Common myeloid progenitor, CD34-positive (primary cell): ENCODE results near the gene ZNF775.

Experiments
- CTCF ChIA-PET: fragments of 350-600 bp; sonication (Branson Sonifier 250); formaldehyde crosslinking; loops from one replicate; lab custom pipeline; 2021; ENCODE audit warnings: antibody characterized with exemption; lab: Charles Lee
- POLR2A ChIA-PET: fragments of 350-600 bp; sonication (Branson Sonifier 250); formaldehyde crosslinking; loops from one replicate; lab custom pipeline; 2021; ENCODE audit warnings: antibody characterized with exemption; lab: Charles Lee
- DNase-seq, 3 donors: peaks; one replicate each; pipeline versions ENCODE4 v3.0.0 to v3.0.0-alpha.2; 2013
- H3K27ac ChIP-seq, 2 experiments: 1 replicate in 1 of 2; 2 replicates in 1 of 2; pipeline ENCODE4 v1.7.0; 2013; ENCODE audit warnings: inconsistent platforms in 2 of 2, low read length in 2 of 2, mild to moderate bottlenecking in 2 of 2, low read depth in 1 of 2, moderate library complexity in 1 of 2; ENCODE audit not compliant: severe bottlenecking in 2 of 2, insufficient read depth in 1 of 2, poor library complexity in 1 of 2
- H3K27me3 ChIP-seq, 5 experiments: replicated peaks in 2 of 5; 1 replicate in 3 of 5; 2 replicates in 2 of 5; pipeline versions ENCODE4 v1.6.1 to v1.7.0; 2013; ENCODE audit warnings: low read length in 4 of 5, mild to moderate bottlenecking in 2 of 5, moderate library complexity in 2 of 5, inconsistent platforms in 1 of 5; ENCODE audit not compliant: insufficient read depth in 5 of 5, control insufficient read depth in 4 of 5
- H3K36me3 ChIP-seq, 4 experiments: 1 replicate in 2 of 4; 2 replicates in 2 of 4; pipeline versions ENCODE4 v1.6.1 to v1.7.0; 2013; ENCODE audit warnings: low read length in 3 of 4, control low read depth in 1 of 4, mild to moderate bottlenecking in 1 of 4; ENCODE audit not compliant: control insufficient read depth in 4 of 4, insufficient read depth in 4 of 4
- H3K4me1 ChIP-seq, 4 experiments: 1 replicate in 3 of 4; 2 replicates in 1 of 4; pipeline versions ENCODE4 v1.6.1 to v1.7.1; 2013; ENCODE audit warnings: low read length in 3 of 4, mild to moderate bottlenecking in 3 of 4, control low read depth in 1 of 4, inconsistent platforms in 1 of 4, moderate library complexity in 1 of 4; ENCODE audit not compliant: control insufficient read depth in 4 of 4, insufficient read depth in 4 of 4; ENCODE audit errors: control extremely low read depth in 1 of 4
- H3K4me3 ChIP-seq, 7 experiments: 1 replicate in 4 of 7; 2 replicates in 3 of 7; pipeline versions ENCODE4 v1.5.1 to v1.7.0; 2013; ENCODE audit warnings: mild to moderate bottlenecking in 7 of 7, low read length in 6 of 7, moderate library complexity in 6 of 7, inconsistent platforms in 2 of 7, low read depth in 2 of 7, control low read depth in 1 of 7; ENCODE audit not compliant: insufficient read depth in 4 of 7, control insufficient read depth in 1 of 7; ENCODE audit errors: extremely low read depth in 1 of 7
- H3K9me3 ChIP-seq, 5 experiments: 1 replicate in 4 of 5; 2 replicates in 1 of 5; pipeline versions ENCODE4 v1.6.1 to v1.7.1; 2013; ENCODE audit warnings: low read length in 4 of 5, mild to moderate bottlenecking in 2 of 5, inconsistent platforms in 1 of 5, low read depth in 1 of 5, moderate library complexity in 1 of 5; ENCODE audit not compliant: control insufficient read depth in 4 of 5, insufficient read depth in 2 of 5; ENCODE audit errors: control extremely low read depth in 1 of 5
- WGBS: methylation state at CpG from one replicate; pipeline ENCODE4 v1.1.5; 2013; ENCODE audit not compliant: insufficient coverage; 5-methylcytosine and 5-hydroxymethylcytosine counted together

Gene ZNF775

GRCh38 chr7:150405584-150406311, 26.6 kb downstream of the ZNF775 start:
- Histone ChIP-seq H3K4me1 (peaks cover 0 to 33% (median 31%) of the 10 kb centered on the region in 4 experiments), H3K27ac (peak overlapping the region in 1 of 2 experiments; percentile 95), H3K36me3 (peaks cover 3 to 27% (median 14%) of the 10 kb centered on the region in 4 experiments), H3K9me3 (no peaks in the 10 kb centered on the region), H3K4me3 (peak overlapping the region; percentile 65 to 90 (median 79)), H3K27me3 (no peaks in the 10 kb centered on the region)
- POLR2A ChIA-PET: interaction anchor here (1.6 kb wide), 1 partner anchor 17 kb away, joined by 6 read pairs; no protein-coding TSS in a partner anchor
- 13% methylated on average over 31 of the region's 35 CpGs for WGBS
- no peak for DNase-seq
- CTCF ChIA-PET: interaction anchor here (0.7 to 4.0 kb wide), 13 partner anchors 13 to 333 kb away, joined by 3 to 29 read pairs (median 5); no protein-coding TSS in a partner anchor

- peak overlapping the region in 6 of 7 experiments; percentile 68 to 90 (median 80) for H3K4me3 ChIP-seq
- H3K27me3 ChIP-seq: no peaks in the 10 kb centered on the region
- peaks cover 3 to 32% (median 15%) of the 10 kb centered on the region in 4 experiments for H3K36me3 ChIP-seq
- peaks cover 0 to 33% (median 31%) of the 10 kb centered on the region in 4 experiments for H3K4me1 ChIP-seq
- DNase-seq: peak in 2 of 3 donors; percentile 13 to 20
- POLR2A ChIA-PET: no interaction called here
- H3K9me3 ChIP-seq: no peaks in the 10 kb centered on the region
- H3K27ac ChIP-seq: peak overlapping the region in 1 of 2 experiments; percentile 95
- 46% methylated on average over 2 of the region's 2 CpGs for WGBS
- CTCF ChIA-PET: interaction anchor here (1.0 to 4.0 kb wide), 11 partner anchors 12 to 333 kb away, joined by 3 to 29 read pairs (median 5); no protein-coding TSS in a partner anchor
Observed at GRCh38 chr7:150406312-150406566, 27.1 kb downstream of the ZNF775 start.

GRCh38 chr7:150406567-150407421, 27.7 kb downstream of the ZNF775 start:
- 73% methylated on average over 9 of the region's 10 CpGs for WGBS

GRCh38 chr7:150407588-150408392, 28.7 kb downstream of the ZNF775 start:
- no peak for DNase-seq
- peaks cover 3 to 38% (median 17%) of the 10 kb centered on the region in 4 experiments for H3K36me3 ChIP-seq
- 98% methylated on average over 90 of the region's 91 CpGs for WGBS
- H3K27ac ChIP-seq: no peak overlapping the region
- peaks cover 0 to 33% (median 31%) of the 10 kb centered on the region in 4 experiments for H3K4me1 ChIP-seq
- no peaks in the 10 kb centered on the region for H3K9me3 ChIP-seq
- CTCF ChIA-PET: interaction anchor here (1.1 to 4.0 kb wide), 6 partner anchors 14 to 74 kb away, joined by 3 to 14 read pairs (median 6); no protein-coding TSS in a partner anchor
- no peak overlapping the region for H3K4me3 ChIP-seq
- no peaks in the 10 kb centered on the region for H3K27me3 ChIP-seq
- POLR2A ChIA-PET: interaction anchor here (0.6 kb wide), 1 partner anchor 10 kb away, joined by 6 read pairs; no protein-coding TSS in a partner anchor

More at GRCh38 chr7:150406567-150407421, 27.7 kb downstream of the ZNF775 start:
- H3K27ac ChIP-seq: peak overlapping the region in 1 of 2 experiments; percentile 95
- peak overlapping the region in 5 of 7 experiments; percentile 68 to 90 (median 80) for H3K4me3 ChIP-seq
- no peaks in the 10 kb centered on the region for H3K9me3 ChIP-seq
- ChIA-PET POLR2A (no interaction called here), CTCF (interaction anchor here (1.0 to 4.0 kb wide), 13 partner anchors 12 to 332 kb away, joined by 3 to 29 read pairs (median 5); no protein-coding TSS in a partner anchor)
- peaks cover 3 to 36% (median 16%) of the 10 kb centered on the region in 4 experiments for H3K36me3 ChIP-seq
- H3K27me3 ChIP-seq: no peaks in the 10 kb centered on the region
- peak; percentile 35 to 71 (median 58) for DNase-seq
- peaks cover 0 to 33% (median 31%) of the 10 kb centered on the region in 4 experiments for H3K4me1 ChIP-seq

GRCh38 chr7:150408393-150409299, 29.5 kb downstream of the ZNF775 start:
- Histone ChIP-seq H3K36me3 (peaks cover 3 to 38% (median 17%) of the 10 kb centered on the region in 4 experiments), H3K4me3 (no peak overlapping the region), H3K27ac (no peak overlapping the region), H3K4me1 (peaks cover 0 to 30% (median 28%) of the 10 kb centered on the region in 4 experiments), H3K27me3 (no peaks in the 10 kb centered on the region), H3K9me3 (no peaks in the 10 kb centered on the region)
- ChIA-PET POLR2A (interaction anchor here (0.6 kb wide), 1 partner anchor 9 kb away, joined by 6 read pairs; no protein-coding TSS in a partner anchor), CTCF (interaction anchor here (1.5 to 1.9 kb wide), 3 partner anchors 10 to 13 kb away, joined by 4 to 7 read pairs (median 4); no protein-coding TSS in a partner anchor)
- WGBS: 98% methylated on average over 16 of the region's 22 CpGs
- DNase-seq: peak in 2 of 3 donors; percentile 27 to 34
